Trophoblast cell (in vitro differentiated cells and primary cell): ENCODE measurements around the gene CPT1B.
"Not testable (repeated sequence)": the region's sequence is repeated elsewhere in the genome, so short reads cannot be mapped to it uniquely, and the experiment has no call there.

Experiments used
- DNase-seq, 2 donors: peaks; one replicate each; pipeline ENCODE4 v3.0.0-alpha.2; 2016
- H2AFZ ChIP-seq: 2 replicates; pipeline ENCODE4 v1.6.1; 2013; ENCODE audit warnings: low read length, moderate library complexity, mild to moderate bottlenecking; ENCODE audit not compliant: insufficient read depth, poor library complexity
- H2AK5ac ChIP-seq: 2 replicates; pipeline ENCODE4 v1.6.1; 2013; ENCODE audit warnings: mild to moderate bottlenecking, low read length
- H2BK120ac ChIP-seq: 2 replicates; pipeline ENCODE4 v1.6.1; 2013; ENCODE audit warnings: low read length, mild to moderate bottlenecking, moderate library complexity; ENCODE audit not compliant: insufficient read depth, poor library complexity
- H2BK12ac ChIP-seq: 2 replicates; pipeline ENCODE4 v1.6.1; 2013; ENCODE audit warnings: mild to moderate bottlenecking, low read length, moderate library complexity
- H2BK5ac ChIP-seq: 2 replicates; pipeline ENCODE4 v1.6.1; 2013; ENCODE audit warnings: low read length, low read depth, moderate library complexity, mild to moderate bottlenecking; ENCODE audit not compliant: poor library complexity
- H3K14ac ChIP-seq: 2 replicates; pipeline ENCODE4 v1.6.1; 2013; ENCODE audit warnings: mild to moderate bottlenecking, low read length
- H3K18ac ChIP-seq: 2 replicates; pipeline ENCODE4 v1.6.1; 2013; ENCODE audit warnings: mild to moderate bottlenecking, low read length
- H3K23ac ChIP-seq: 2 replicates; pipeline ENCODE4 v1.6.1; 2013; ENCODE audit warnings: low read length
- H3K27ac ChIP-seq: 2 replicates; pipeline ENCODE4 v1.5.1; 2013; ENCODE audit warnings: low read depth, mild to moderate bottlenecking, inconsistent platforms, low read length, moderate library complexity
- H3K27me3 ChIP-seq: 2 replicates; pipeline ENCODE4 v1.6.1; 2013; ENCODE audit warnings: inconsistent platforms, mild to moderate bottlenecking, low read length, moderate library complexity; ENCODE audit not compliant: insufficient read depth
- H3K36me3 ChIP-seq, 2 experiments: 1 replicate in 1 of 2; 2 replicates in 1 of 2; pipeline ENCODE4 v1.6.1; 2013; ENCODE audit warnings: low read length in 2 of 2, mild to moderate bottlenecking in 2 of 2, moderate library complexity in 1 of 2; ENCODE audit not compliant: insufficient read depth in 2 of 2, control insufficient read depth in 1 of 2
- H3K4ac ChIP-seq: 2 replicates; pipeline ENCODE4 v1.6.1; 2013; ENCODE audit warnings: low read depth, mild to moderate bottlenecking, low read length, moderate library complexity
- H3K4me1 ChIP-seq, 2 experiments: 1 replicate in 1 of 2; 2 replicates in 1 of 2; pipeline ENCODE4 v1.6.1; 2013; ENCODE audit warnings: low read length in 2 of 2, mild to moderate bottlenecking in 2 of 2, moderate library complexity in 1 of 2; ENCODE audit not compliant: insufficient read depth in 2 of 2, control insufficient read depth in 1 of 2
- H3K4me2 ChIP-seq: 2 replicates; pipeline ENCODE4 v1.6.1; 2013; ENCODE audit warnings: inconsistent platforms, mild to moderate bottlenecking, low read length, moderate library complexity
- H3K4me3 ChIP-seq: 2 replicates; pipeline ENCODE4 v1.5.1; 2013; ENCODE audit warnings: mild to moderate bottlenecking, low read depth, low read length, inconsistent platforms
- H3K79me1 ChIP-seq: one replicate; pipeline ENCODE4 v1.6.1; 2013; ENCODE audit warnings: low read length
- H3K79me2 ChIP-seq: 2 replicates; pipeline ENCODE4 v1.6.1; 2013; ENCODE audit warnings: low read length, mild to moderate bottlenecking; ENCODE audit not compliant: control insufficient read depth, insufficient read depth, poor library complexity
- H3K9ac ChIP-seq: 2 replicates; pipeline ENCODE4 v1.6.1; 2013; ENCODE audit warnings: mild to moderate bottlenecking, low read length
- H3K9me3 ChIP-seq: 2 replicates; pipeline ENCODE4 v1.6.1; 2013; ENCODE audit warnings: low read depth, mild to moderate bottlenecking, control low read depth, inconsistent platforms, low read length; ENCODE audit not compliant: insufficient read depth
- H4K12ac ChIP-seq: 2 replicates; pipeline ENCODE4 v1.6.1; 2013; ENCODE audit warnings: low read depth, mild to moderate bottlenecking, low read length, moderate library complexity
- H4K8ac ChIP-seq: 2 replicates; pipeline ENCODE4 v1.6.1; 2013; ENCODE audit warnings: low read depth, mild to moderate bottlenecking, low read length, moderate library complexity
- H4K91ac ChIP-seq: one replicate; pipeline ENCODE4 v1.6.1; 2013; ENCODE audit warnings: low read depth, mild to moderate bottlenecking, low read length, moderate library complexity
- WGBS: extraction: QIAGEN DNeasy Blood & Tissue Kit; methylation state at CpG from one replicate; pipeline ENCODE4 v1.1.7; 2013; ENCODE audit warnings: missing lambda C conversion rate; ENCODE audit not compliant: insufficient read length, insufficient coverage; ENCODE audit errors: extremely low coverage; 5-methylcytosine and 5-hydroxymethylcytosine counted together

CPT1B gene

DNA sequence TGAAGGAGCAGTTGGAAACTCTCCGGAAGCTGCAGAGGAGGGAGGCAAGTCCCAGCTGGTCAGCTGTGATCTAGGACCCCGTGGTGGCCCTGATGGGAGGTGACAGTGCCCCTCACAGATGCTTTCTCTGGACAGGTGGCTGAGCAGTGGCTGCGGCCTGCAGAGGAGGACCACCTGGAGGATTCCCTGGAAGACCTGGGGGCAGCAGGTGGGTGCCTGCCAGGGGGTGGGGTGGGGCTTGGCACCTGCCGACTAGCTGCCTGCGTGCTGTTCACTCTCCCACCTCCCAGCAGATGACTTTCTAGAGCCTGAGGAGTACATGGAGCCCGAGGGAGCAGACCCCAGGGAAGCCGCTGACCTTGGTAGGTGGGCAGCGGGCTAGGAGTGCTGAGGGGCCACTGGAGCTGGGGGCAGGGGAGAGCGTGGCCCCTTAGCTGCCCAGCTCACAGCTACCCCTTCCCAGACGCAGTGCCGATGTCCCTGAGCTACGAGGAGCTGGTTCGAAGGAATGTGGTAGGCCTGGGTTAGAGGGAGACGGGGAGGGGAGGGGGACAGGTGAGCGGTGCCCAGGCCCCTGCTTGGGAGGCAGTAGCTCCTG, 55.9 kb downstream of the CPT1B start:
- H3K27me3 ChIP-seq = no peaks in the 10 kb centered on the region
- H3K4me3 ChIP-seq = no peak overlapping the region
- H3K36me3 ChIP-seq = peaks cover 58 to 62% of the 10 kb centered on the region in 2 experiments
- no peak overlapping the region for H3K23ac ChIP-seq
- H2AK5ac ChIP-seq = no peak overlapping the region
- peaks cover 16% of the 10 kb centered on the region for H3K79me2 ChIP-seq
- H3K4me1 ChIP-seq = peaks cover 19 to 23% of the 10 kb centered on the region in 2 experiments
- no peak overlapping the region for H2BK120ac ChIP-seq
- H3K9ac ChIP-seq = no peak overlapping the region
- H2BK12ac ChIP-seq = no peak overlapping the region
- WGBS = no CpG with 5 or more reads among the region's 15 CpGs
- peaks cover 18% of the 10 kb centered on the region for H3K79me1 ChIP-seq
- H2AFZ ChIP-seq = no peak overlapping the region
- H3K27ac ChIP-seq = no peak overlapping the region
- H3K18ac ChIP-seq = no peak overlapping the region
- H4K8ac ChIP-seq = no peak overlapping the region
- no peak for DNase-seq
- no peak overlapping the region for H3K4me2 ChIP-seq
- no peak overlapping the region for H4K12ac ChIP-seq
- H3K4ac ChIP-seq = no peak overlapping the region
- H3K9me3 ChIP-seq = no peaks in the 10 kb centered on the region
- no peak overlapping the region for H4K91ac ChIP-seq
- H3K14ac ChIP-seq = no peak overlapping the region
- no peak overlapping the region for H2BK5ac ChIP-seq

DNA sequence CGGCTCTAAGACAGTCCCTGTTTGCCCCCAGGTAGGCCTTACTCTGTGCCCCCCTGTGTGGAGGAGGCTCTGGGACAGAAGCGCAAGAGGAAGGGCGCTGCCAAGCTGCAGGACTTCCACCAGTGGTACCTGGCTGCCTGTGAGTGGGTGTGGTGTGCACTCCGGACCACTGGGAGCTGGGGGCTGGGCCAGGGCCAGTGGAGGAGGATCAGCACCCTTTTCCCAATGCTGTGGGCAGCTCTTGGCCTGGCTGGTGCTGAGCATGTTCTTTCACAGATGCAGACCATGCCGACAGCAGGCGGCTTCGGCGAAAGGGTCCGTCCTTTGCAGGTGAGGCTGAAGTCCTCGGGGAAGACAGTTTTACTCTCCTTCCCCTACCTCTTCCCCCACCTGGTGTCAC, 56.5 kb downstream of the CPT1B start:
- no peak for DNase-seq
- H3K4me3 ChIP-seq = no peak overlapping the region
- peaks cover 16% of the 10 kb centered on the region for H3K79me2 ChIP-seq
- no peak overlapping the region for H3K14ac ChIP-seq
- no peak overlapping the region for H3K9ac ChIP-seq
- H4K8ac ChIP-seq = no peak overlapping the region
- H2AFZ ChIP-seq = no peak overlapping the region
- no peak overlapping the region for H3K23ac ChIP-seq
- no peaks in the 10 kb centered on the region for H3K9me3 ChIP-seq
- no peak overlapping the region for H3K4me2 ChIP-seq
- H3K36me3 ChIP-seq = peaks cover 64 to 68% of the 10 kb centered on the region in 2 experiments
- no peaks in the 10 kb centered on the region for H3K27me3 ChIP-seq
- H2BK120ac ChIP-seq = no peak overlapping the region
- H3K4ac ChIP-seq = no peak overlapping the region
- no peak overlapping the region for H3K18ac ChIP-seq
- no peak overlapping the region for H4K91ac ChIP-seq
- no CpG with 5 or more reads among the region's 10 CpGs for WGBS
- H4K12ac ChIP-seq = no peak overlapping the region
- H2BK12ac ChIP-seq = no peak overlapping the region
- H2AK5ac ChIP-seq = no peak overlapping the region
- no peak overlapping the region for H2BK5ac ChIP-seq
- H3K4me1 ChIP-seq = peaks cover 15 to 17% of the 10 kb centered on the region in 2 experiments
- H3K27ac ChIP-seq = no peak overlapping the region
- peaks cover 18% of the 10 kb centered on the region for H3K79me1 ChIP-seq

DNA sequence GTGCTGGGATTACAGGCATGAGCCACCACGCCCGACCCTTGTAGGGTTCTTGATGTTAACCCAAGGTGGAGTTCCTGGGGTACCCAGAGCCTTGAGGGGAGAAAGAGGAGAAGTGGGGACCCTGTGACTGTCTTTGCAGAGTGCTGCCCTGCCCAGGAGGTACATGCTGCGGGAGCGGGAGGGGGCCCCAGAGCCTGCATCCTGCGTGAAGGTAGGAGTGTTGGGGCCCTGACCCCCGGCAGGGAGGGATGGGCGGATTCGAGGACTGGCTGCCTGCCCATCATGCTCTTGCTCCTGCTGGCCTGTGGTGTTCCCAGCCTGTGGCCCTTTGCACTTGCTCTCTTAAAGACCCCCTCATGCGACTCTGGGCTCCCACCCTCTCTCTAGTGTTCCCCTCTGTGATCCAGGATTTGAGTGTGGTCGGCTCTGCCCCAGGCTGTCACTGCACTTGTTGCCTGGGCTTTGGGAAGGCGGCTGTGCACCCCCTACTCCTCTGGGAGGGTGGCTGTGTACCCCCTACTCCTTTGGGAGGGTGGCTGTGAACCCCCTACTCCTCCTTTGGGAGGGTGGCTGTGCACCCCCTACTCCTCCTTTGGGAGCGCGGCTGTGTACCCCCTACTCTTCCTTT, 57.3 kb downstream of the CPT1B start:
- peaks cover 10% of the 10 kb centered on the region for H3K79me2 ChIP-seq
- H2BK12ac ChIP-seq = no peak overlapping the region
- no peak overlapping the region for H2BK5ac ChIP-seq
- H3K4ac ChIP-seq = no peak overlapping the region
- no peak overlapping the region for H4K12ac ChIP-seq
- no peaks in the 10 kb centered on the region for H3K27me3 ChIP-seq
- no peak overlapping the region for H3K9ac ChIP-seq
- no peak for DNase-seq
- H3K18ac ChIP-seq = no peak overlapping the region
- H2BK120ac ChIP-seq = no peak overlapping the region
- peaks cover 19% of the 10 kb centered on the region in 2 experiments for H3K4me1 ChIP-seq
- H4K8ac ChIP-seq = no peak overlapping the region
- H3K23ac ChIP-seq = no peak overlapping the region
- no peak overlapping the region for H3K14ac ChIP-seq
- no peak overlapping the region for H3K27ac ChIP-seq
- no peak overlapping the region for H2AK5ac ChIP-seq
- H3K4me3 ChIP-seq = no peak overlapping the region
- H2AFZ ChIP-seq = no peak overlapping the region
- no peak overlapping the region for H4K91ac ChIP-seq
- no CpG with 5 or more reads among the region's 13 CpGs for WGBS
- peaks cover 10% of the 10 kb centered on the region for H3K79me1 ChIP-seq
- no peaks in the 10 kb centered on the region for H3K9me3 ChIP-seq
- H3K36me3 ChIP-seq = peaks cover 69 to 73% of the 10 kb centered on the region in 2 experiments
- H3K4me2 ChIP-seq = no peak overlapping the region

DNA sequence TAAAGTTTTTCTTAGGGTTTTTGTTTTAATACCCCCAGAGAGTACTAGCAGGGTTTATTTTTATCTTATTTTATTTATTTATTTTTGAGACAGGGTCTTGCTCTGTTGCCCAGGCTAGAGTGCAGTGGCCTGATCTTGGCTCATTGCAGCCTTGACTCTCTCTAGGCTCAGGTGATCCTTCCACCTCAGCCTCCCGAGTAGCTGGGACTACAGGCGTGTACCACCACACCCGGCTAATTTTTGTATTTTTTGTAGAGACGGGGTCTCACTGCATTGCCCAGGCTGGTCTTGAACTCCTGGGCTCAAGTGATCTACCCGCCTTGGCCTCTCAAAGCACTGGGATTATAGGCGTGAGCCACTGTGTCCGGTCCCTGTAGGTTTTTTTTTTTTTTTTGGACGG, 58.0 kb downstream of the CPT1B start:
- H3K79me2 ChIP-seq, H4K12ac ChIP-seq, H3K4me2 ChIP-seq, H3K4ac ChIP-seq, H3K9me3 ChIP-seq, H2BK120ac ChIP-seq, H3K27ac ChIP-seq, H2BK5ac ChIP-seq, H3K79me1 ChIP-seq, H2BK12ac ChIP-seq, H3K27me3 ChIP-seq, DNase-seq, H3K9ac ChIP-seq, H4K8ac ChIP-seq, H4K91ac ChIP-seq, H3K14ac ChIP-seq, H3K4me3 ChIP-seq, H2AFZ ChIP-seq, H3K18ac ChIP-seq, H2AK5ac ChIP-seq, H3K23ac ChIP-seq: not testable (repeated sequence)
- Histone ChIP-seq H3K4me1 (peaks cover 19 to 23% of the 10 kb centered on the region in 2 experiments), H3K36me3 (peaks cover 69 to 74% of the 10 kb centered on the region in 2 experiments)
- no CpG with 5 or more reads among the region's 8 CpGs for whole genome bisulfite sequencing
